HT1080 (cell line): Measurements from ENCODE around the gene PERP. TPM values are rescaled to one million over a fixed set of nuclear protein-coding genes. Genes with fewer than 3 reads are reported as not detected.
"Not testable (repeated sequence)": the region's sequence is repeated elsewhere in the genome, so short reads cannot be mapped to it uniquely, and the experiment has no call there.

Experiments used
- DNase-seq: peaks from one replicate; pipeline ENCODE4 v3.0.0-alpha.2; 2015; ENCODE audit warnings: low read depth
- total RNA-seq: library from RNA; depleted of rRNA; stranded (reverse); fragments of >200 nt; shearing (Covaris generic); gene quantifications from 2 replicates; pipeline ENCODE4 v1.2.3, GENCODE V29; 2014

The PERP gene
- total RNA-seq, 1 experiment from 2014 or later: 60.2 TPM

GRCh38 chr6:138105880-138106664 lies 1.1 kb downstream of the PERP start:
- peak; percentile 13 for DNase-seq

- DNase-seq: peak; percentile 6
Measured at GRCh38 chr6:138105446-138105845, 1.8 kb downstream of the PERP start.

GRCh38 chr6:138104618-138105213 lies 2.5 kb downstream of the PERP start:
- DNase-seq: no peak

GRCh38 chr6:138103871-138104270 lies 3.3 kb downstream of the PERP start:
- no peak for DNase-seq

- no peak for DNase-seq
Measured at GRCh38 chr6:138101946-138102731, 5.1 kb downstream of the PERP start.

GRCh38 chr6:138099832-138100231 lies 7.4 kb downstream of the PERP start:
- DNase-seq: no peak

- DNase-seq: no peak
Measured at GRCh38 chr6:138098306-138098705, 8.9 kb downstream of the PERP start.

GRCh38 chr6:138094260-138094659 lies 13.0 kb downstream of the PERP start:
- DNase-seq: no peak

GRCh38 chr6:138093632-138094031 lies 13.6 kb downstream of the PERP start:
- no peak for DNase-seq

- DNase-seq: no peak
Measured at GRCh38 chr6:138092686-138093085, 14.5 kb downstream of the PERP start.

GRCh38 chr6:138089325-138089724 lies 17.9 kb downstream of the PERP start:
- no peak for DNase-seq

GRCh38 chr6:138088326-138088762 lies 18.9 kb downstream of the PERP start:
- peak; percentile 83 for DNase-seq

- DNase-seq: peak; percentile 44
Measured at GRCh38 chr6:138087593-138088325, 19.5 kb downstream of the PERP start.

GRCh38 chr6:138086573-138087196 lies 20.5 kb downstream of the PERP start:
- peak; percentile 64 for DNase-seq

- no peak for DNase-seq
Measured at GRCh38 chr6:138085839-138086222, 21.4 kb downstream of the PERP start.

- no peak for DNase-seq
Measured at GRCh38 chr6:138084904-138085838, 22.0 kb downstream of the PERP start.

- DNase-seq: no peak
Measured at GRCh38 chr6:138082232-138082631, 25.0 kb downstream of the PERP start.

GRCh38 chr6:138079556-138079955 lies 27.7 kb downstream of the PERP start:
- DNase-seq: not testable (repeated sequence)

- DNase-seq: no peak
Measured at GRCh38 chr6:138078491-138078890, 28.7 kb downstream of the PERP start.

GRCh38 chr6:138073264-138073663 lies 34.0 kb downstream of the PERP start:
- DNase-seq: no peak
